HepG2 (cell line): ENCODE data around the gene ANKLE1. TPM values are rescaled to one million over a fixed set of nuclear protein-coding genes. Genes with fewer than 3 reads are reported as not detected.
A peak's percentile ranks its signal among the peaks of the same experiment; 100 is the strongest.

Experiments used
- ATAC-seq: fragments of 200-7000 bp; cut with Tn5 transposase; 3 replicates; pipeline ENCODE4 v1.9.1; 2020; ENCODE audit warnings: mild to moderate bottlenecking, moderate library complexity
- BruUV-seq: library from RNA; stranded (reverse); fragments of 400-500 nt; replicated peaks from 2 replicates; lab custom pipeline; 2021; lab: Mats Ljungman, UMichigan
- CTCF ChIA-PET: fragments of 300-600 bp; formaldehyde crosslinking; extraction: SDS; loops from one replicate; lab custom pipeline; 2021; ENCODE audit warnings: low total read pairs, inconsistent platforms, low intra/inter-chr PET ratio; lab: Yijun Ruan, JAX
- POLR2A ChIA-PET: fragments of 350-600 bp; sonication (Branson Sonifier 250); formaldehyde crosslinking; loops from one replicate; lab custom pipeline; 2020; ENCODE audit warnings: antibody characterized with exemption, inconsistent platforms; lab: Yijun Ruan, JAX
- DNase-seq: peaks from one replicate; pipeline ENCODE4 v3.0.0-alpha.2; 2015; ENCODE audit warnings: low spot score
- FAIRE-seq: peaks from 3 replicates; lab custom pipeline; 2011; peaks lifted over from hg19 to GRCh38; lab: Jason Lieb, UNC
- H2AFZ ChIP-seq: one replicate; pipeline ENCODE4 v1.6.1; 2011; ENCODE audit warnings: low read length, inconsistent platforms
- H3K27ac ChIP-seq: fragments of 300-600 bp; 3 replicates; pipeline ENCODE4 v1.8.0; 2011; ENCODE audit warnings: mixed run types, mild to moderate bottlenecking, mixed read lengths, low read length, inconsistent platforms; ENCODE audit not compliant: insufficient read depth; ENCODE audit errors: extremely low read length
- H3K27me3 ChIP-seq, 2 experiments: fragments of 200-600 bp in 1 of 2; 2 replicates in 1 of 2; 3 replicates in 1 of 2; pipeline versions ENCODE4 v1.6.0 to v1.8.0; 2011; ENCODE audit warnings: low read length in 2 of 2, mild to moderate bottlenecking in 2 of 2, moderate library complexity in 2 of 2, inconsistent platforms in 1 of 2; ENCODE audit not compliant: insufficient read depth in 2 of 2, control insufficient read depth in 1 of 2
- H3K36me3 ChIP-seq, 2 experiments: fragments of 200-600 bp in 1 of 2; replicated peaks in 1 of 2; 2 replicates in 1 of 2; 3 replicates in 1 of 2; pipeline versions ENCODE4 v1.5.1 to v1.8.0; 2011; ENCODE audit warnings: low read length in 2 of 2, inconsistent platforms in 1 of 2; ENCODE audit not compliant: insufficient read depth in 2 of 2, control insufficient read depth in 1 of 2
- H3K4me1 ChIP-seq: 2 replicates; pipeline ENCODE4 v1.5.1; 2012; ENCODE audit warnings: low read length, inconsistent platforms; ENCODE audit not compliant: insufficient read depth
- H3K4me2 ChIP-seq: 2 replicates; pipeline ENCODE4 v1.6.0; 2011; ENCODE audit warnings: low read depth, low read length, inconsistent platforms
- H3K4me3 ChIP-seq, 3 experiments: fragments of 200-600 bp in 1 of 3; sonication (generic), shearing (Covaris generic) in 1 of 3; replicated peaks in 1 of 3; 2 replicates each; pipeline ENCODE4 v1.5.1; 2011 to 2016; ENCODE audit warnings: low read length in 3 of 3, inconsistent platforms in 2 of 3, low read depth in 2 of 3, mild to moderate bottlenecking in 2 of 3, control low read depth in 1 of 3, mixed read lengths in 1 of 3; ENCODE audit not compliant: insufficient read depth in 1 of 3
- H3K79me2 ChIP-seq: one replicate; pipeline ENCODE4 v1.6.1; 2011; ENCODE audit warnings: low read length, inconsistent platforms; ENCODE audit not compliant: insufficient read depth
- H3K9ac ChIP-seq: 2 replicates; pipeline ENCODE4 v1.6.0; 2011; ENCODE audit warnings: mild to moderate bottlenecking, low read depth, low read length, inconsistent platforms; ENCODE audit not compliant: insufficient read depth
- H3K9me3 ChIP-seq: 2 replicates; pipeline ENCODE4 v1.5.1; 2012; ENCODE audit warnings: mild to moderate bottlenecking, low read length
- H4K20me1 ChIP-seq: 2 replicates; pipeline ENCODE4 v1.6.0; 2011; ENCODE audit warnings: inconsistent platforms, mild to moderate bottlenecking, low read length, moderate library complexity; ENCODE audit not compliant: insufficient read depth
- CENPX ChIP-seq: sonication (generic); formaldehyde crosslinking; IDR thresholded peaks from 2 replicates; pipeline ENCODE4 v1.9.0; 2021; ENCODE audit warnings: mild to moderate bottlenecking, missing genetic modification reagents, moderate library complexity
- GATA4 ChIP-seq: sonication (generic); IDR thresholded peaks from 2 replicates; pipeline ENCODE4 v1.6.1; 2016; ENCODE audit warnings: antibody characterized with exemption, low read depth, borderline replicate concordance
- MIER2 ChIP-seq: IDR thresholded peaks from 2 replicates; pipeline ENCODE4 v1.6.1; 2016; ENCODE audit warnings: missing biosample characterization, missing genetic modification reagents
- MTF2 ChIP-seq: sonication (generic); formaldehyde crosslinking; IDR thresholded peaks from 2 replicates; pipeline ENCODE4 v1.5.0; 2020; ENCODE audit warnings: missing genetic modification reagents, borderline replicate concordance
- NBN ChIP-seq: fragments of 450-650 bp; conservative IDR thresholded peaks from 2 replicates; pipeline ENCODE4 v1.6.1; 2017
- NFYC ChIP-seq: IDR thresholded peaks from 2 replicates; pipeline ENCODE4 v1.6.1; 2016; ENCODE audit warnings: missing genetic modification reagents, missing compliant biosample characterization
- RBM22 ChIP-seq: fragments of 200-400 bp; formaldehyde crosslinking; optimal IDR thresholded peaks from 2 replicates; pipeline ENCODE3; 2017; ENCODE audit warnings: mild to moderate bottlenecking, low read length, moderate library complexity
- SRF ChIP-seq: IDR thresholded peaks from 2 replicates; pipeline ENCODE4 v1.6.1; 2011; ENCODE audit warnings: mild to moderate bottlenecking, low read depth, low read length, moderate library complexity
- ZNF253 ChIP-seq: sonication (generic); formaldehyde crosslinking; IDR thresholded peaks from 2 replicates; pipeline ENCODE4 v1.8.0; 2022; ENCODE audit warnings: mild to moderate bottlenecking, missing genetic modification reagents, borderline replicate concordance
- ZNF782 ChIP-seq: sonication (generic); formaldehyde crosslinking; IDR thresholded peaks from 2 replicates; pipeline ENCODE4 v1.4.0; 2020; ENCODE audit warnings: missing genetic modification reagents, mild to moderate bottlenecking, borderline replicate concordance
- WGBS: methylation state at CpG from one replicate; pipeline ENCODE4 v1.1.6; 2017; ENCODE audit warnings: low lambda C conversion rate; 5-methylcytosine and 5-hydroxymethylcytosine counted together
- in situ Hi-C: cut with HindIII; loops from 2 replicates; pipeline ENCODE4 v1.10.0; 2017; ENCODE audit warnings: low pct_unique_long_range_greater_than_20kb; ENCODE audit not compliant: extremely low pct_ligation_motif_present
- intact Hi-C: fragments of 100-400 bp; cut with micrococcal nuclease; formaldehyde crosslinking; loops from one replicate; pipeline ENCODE4 v1.10.0; 2022; ENCODE audit not compliant: unreplicated experiment
- polyA plus RNA-seq, 8 experiments: library from polyadenylated mRNA; depleted of rRNA in 3 of 8; stranded (reverse) in 7 of 8; unstranded in 1 of 8; fragments of >200 nt; fragmentation: Illumina TruSeq in 4 of 8; extraction: Trizol in 4 of 8; gene quantifications; 2 replicates each; pipeline versions ENCODE4 v1.2.1 to v1.2.3, GENCODE V29; 2011 to 2016; ENCODE audit warnings: low read depth in 4 of 8, missing spikeins in 1 of 8, mixed read lengths in 1 of 8; ENCODE audit not compliant: insufficient read depth in 1 of 8
- total RNA-seq, 5 experiments: library from RNA; depleted of rRNA; stranded (reverse); fragments of >200 nt; fragmentation: Illumina TruSeq; extraction: Trizol; gene quantifications; 2 replicates each; pipeline ENCODE4 v1.2.3, GENCODE V29; 2016; ENCODE audit warnings: low read depth in 1 of 5
- TF ChIP-seq, protein P1 (sequence below): sonication (generic); formaldehyde crosslinking; IDR thresholded peaks from 2 replicates; pipeline ENCODE4 v1.4.0; 2020; ENCODE audit warnings: mild to moderate bottlenecking, missing genetic modification reagents
- TF ChIP-seq, protein P2 (sequence below): sonication (generic); formaldehyde crosslinking; IDR thresholded peaks from 2 replicates; pipeline ENCODE4 v1.8.1; 2023; ENCODE audit warnings: mild to moderate bottlenecking, missing genetic modification reagents, borderline replicate concordance
- TF ChIP-seq, protein P3 (sequence below): sonication (generic); formaldehyde crosslinking; IDR thresholded peaks from 2 replicates; pipeline ENCODE4 v1.8.0; 2022; ENCODE audit warnings: mild to moderate bottlenecking, missing genetic modification reagents, moderate library complexity
- TF ChIP-seq, protein P4 (sequence below): sonication (generic); formaldehyde crosslinking; IDR thresholded peaks from 2 replicates; pipeline ENCODE4 v1.4.0; 2020; ENCODE audit warnings: missing genetic modification reagents, borderline replicate concordance

The ANKLE1 gene
- total and polyA plus RNA-seq, 2 of the 13 experiments (the other 11 are each of a cell fraction or from before 2014, with no cell fraction given) = 0.69 to 1.5 TPM

DNA sequence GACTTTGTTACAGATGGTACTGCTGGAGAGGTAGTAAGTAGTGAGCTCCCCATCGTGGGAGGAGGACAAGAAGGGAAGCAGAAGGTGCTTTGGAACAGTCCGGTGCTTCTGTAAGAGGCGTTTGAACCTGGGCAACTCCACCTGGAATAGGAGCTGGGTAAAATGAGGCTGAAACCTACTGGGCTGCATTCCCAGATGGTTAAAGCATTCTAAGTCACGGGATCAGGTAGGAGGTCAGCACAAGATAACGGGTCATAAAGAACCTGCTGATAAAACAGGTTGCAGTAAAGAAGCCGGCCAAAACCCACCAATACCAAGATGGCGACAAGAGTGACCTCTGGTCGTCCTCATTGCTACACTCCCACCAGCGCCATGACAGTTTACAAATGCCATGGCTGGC, 5.1 kb downstream of the ANKLE1 start:
- no peak overlapping the region for H3K27ac ChIP-seq
- no peaks in the 10 kb centered on the region for H3K27me3 ChIP-seq
- 0 out of 2 replicates have a peak, but pooled peaks cover 6% of the 10 kb centered on the region for H3K4me1 ChIP-seq
- no peak for ATAC-seq
- no peak overlapping the region for H3K4me3 ChIP-seq
- in situ Hi-C loops (no loop called here), intact Hi-C loops (no loop called here)
- no peaks in the 10 kb centered on the region for H3K79me2 ChIP-seq
- no peaks in the 10 kb centered on the region for H4K20me1 ChIP-seq
- H3K9me3 ChIP-seq = no peaks in the 10 kb centered on the region
- FAIRE-seq = no peak
- no peak overlapping the region for H2AFZ ChIP-seq
- no peak overlapping the region for H3K4me2 ChIP-seq
- CTCF ChIA-PET = no interaction called here
- POLR2A ChIA-PET = interaction anchor here (1.4 kb wide), 1 partner anchor 20 kb away, joined by 4 read pairs; the partner anchor contains the start of gene BABAM1
- DNase-seq = no peak
- H3K36me3 ChIP-seq = no peaks in the 10 kb centered on the region
- BruUV-seq = no TSS peak
- WGBS = 78% methylated on average over 9 of the region's 9 CpGs
- no peak for TF ChIP-seq NBN
- no peak overlapping the region for H3K9ac ChIP-seq

DNA sequence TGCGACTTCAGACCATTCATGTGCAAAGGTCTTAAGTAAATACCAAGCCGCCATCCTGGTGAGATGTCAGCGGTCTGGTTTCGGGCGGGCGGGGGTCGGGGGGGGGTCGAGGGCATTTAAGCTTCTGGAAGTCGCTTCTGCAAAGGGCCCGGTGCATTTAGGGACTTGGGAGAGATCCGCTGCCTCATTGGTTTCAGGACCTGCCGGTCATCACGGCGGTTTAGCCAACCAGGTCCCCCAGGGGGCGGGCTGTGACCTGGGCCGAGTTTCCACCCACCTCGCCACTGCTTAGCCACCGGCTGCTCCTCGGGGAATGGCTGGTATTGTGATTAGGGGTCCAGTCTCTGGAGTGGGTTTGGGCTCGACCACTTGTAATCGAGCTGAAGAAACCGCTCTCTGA, 7.8 kb downstream of the ANKLE1 start:
- Histone ChIP-seq H3K4me1 (no peaks in the 10 kb centered on the region), H3K79me2 (no peaks in the 10 kb centered on the region), H3K27me3 (no peaks in the 10 kb centered on the region), H3K9ac (no peak overlapping the region), H4K20me1 (no peaks in the 10 kb centered on the region), H3K27ac (no peak overlapping the region), H3K9me3 (no peaks in the 10 kb centered on the region), H2AFZ (no peak overlapping the region), H3K4me2 (0 out of 2 replicates have a peak overlapping the region, but pooled peaks have one; percentile 36), H3K4me3 (no peak overlapping the region; a peak in 1 of 6 replicates), H3K36me3 (no peaks in the 10 kb centered on the region)
- WGBS = 28% methylated on average over 14 of the region's 22 CpGs
- in situ Hi-C loops = no loop called here
- ChIA-PET CTCF (no interaction called here), POLR2A (no interaction called here)
- no TSS peak for BruUV-seq
- no peak for DNase-seq
- intact Hi-C loops = no loop called here
- ATAC-seq = peak; percentile 76
- no peak for FAIRE-seq
- no peak for TF ChIP-seq RBM22
- TF ChIP-seq GATA4 = no peak
- TF ChIP-seq MTF2 (CRISPR knock-in tag) = no peak
- no peak for TF ChIP-seq MIER2 (CRISPR knock-in tag)
- TF ChIP-seq, protein P1, sequence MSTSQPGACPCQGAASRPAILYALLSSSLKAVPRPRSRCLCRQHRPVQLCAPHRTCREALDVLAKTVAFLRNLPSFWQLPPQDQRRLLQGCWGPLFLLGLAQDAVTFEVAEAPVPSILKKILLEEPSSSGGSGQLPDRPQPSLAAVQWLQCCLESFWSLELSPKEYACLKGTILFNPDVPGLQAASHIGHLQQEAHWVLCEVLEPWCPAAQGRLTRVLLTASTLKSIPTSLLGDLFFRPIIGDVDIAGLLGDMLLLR (CRISPR knock-in tag) = no peak
- TF ChIP-seq ZNF782 (CRISPR knock-in tag) = no peak
- no peak for TF ChIP-seq ZNF253 (CRISPR knock-in tag)
- TF ChIP-seq, protein P2, sequence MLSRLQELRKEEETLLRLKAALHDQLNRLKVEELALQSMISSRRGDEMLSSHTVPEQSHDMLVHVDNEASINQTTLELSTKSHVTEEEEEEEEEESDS (CRISPR knock-in tag) = no peak
- no peak for TF ChIP-seq CENPX (CRISPR knock-in tag)
- no peak for TF ChIP-seq SRF
- TF ChIP-seq, protein P3, sequence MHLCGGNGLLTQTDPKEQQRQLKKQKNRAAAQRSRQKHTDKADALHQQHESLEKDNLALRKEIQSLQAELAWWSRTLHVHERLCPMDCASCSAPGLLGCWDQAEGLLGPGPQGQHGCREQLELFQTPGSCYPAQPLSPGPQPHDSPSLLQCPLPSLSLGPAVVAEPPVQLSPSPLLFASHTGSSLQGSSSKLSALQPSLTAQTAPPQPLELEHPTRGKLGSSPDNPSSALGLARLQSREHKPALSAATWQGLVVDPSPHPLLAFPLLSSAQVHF (CRISPR knock-in tag) = no peak
- TF ChIP-seq, protein P4, sequence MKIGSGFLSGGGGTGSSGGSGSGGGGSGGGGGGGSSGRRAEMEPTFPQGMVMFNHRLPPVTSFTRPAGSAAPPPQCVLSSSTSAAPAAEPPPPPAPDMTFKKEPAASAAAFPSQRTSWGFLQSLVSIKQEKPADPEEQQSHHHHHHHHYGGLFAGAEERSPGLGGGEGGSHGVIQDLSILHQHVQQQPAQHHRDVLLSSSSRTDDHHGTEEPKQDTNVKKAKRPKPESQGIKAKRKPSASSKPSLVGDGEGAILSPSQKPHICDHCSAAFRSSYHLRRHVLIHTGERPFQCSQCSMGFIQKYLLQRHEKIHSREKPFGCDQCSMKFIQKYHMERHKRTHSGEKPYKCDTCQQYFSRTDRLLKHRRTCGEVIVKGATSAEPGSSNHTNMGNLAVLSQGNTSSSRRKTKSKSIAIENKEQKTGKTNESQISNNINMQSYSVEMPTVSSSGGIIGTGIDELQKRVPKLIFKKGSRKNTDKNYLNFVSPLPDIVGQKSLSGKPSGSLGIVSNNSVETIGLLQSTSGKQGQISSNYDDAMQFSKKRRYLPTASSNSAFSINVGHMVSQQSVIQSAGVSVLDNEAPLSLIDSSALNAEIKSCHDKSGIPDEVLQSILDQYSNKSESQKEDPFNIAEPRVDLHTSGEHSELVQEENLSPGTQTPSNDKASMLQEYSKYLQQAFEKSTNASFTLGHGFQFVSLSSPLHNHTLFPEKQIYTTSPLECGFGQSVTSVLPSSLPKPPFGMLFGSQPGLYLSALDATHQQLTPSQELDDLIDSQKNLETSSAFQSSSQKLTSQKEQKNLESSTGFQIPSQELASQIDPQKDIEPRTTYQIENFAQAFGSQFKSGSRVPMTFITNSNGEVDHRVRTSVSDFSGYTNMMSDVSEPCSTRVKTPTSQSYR (CRISPR knock-in tag) = no peak
- peak; percentile 88 for TF ChIP-seq NFYC (CRISPR knock-in tag)
